ENCODE results near the gene CELSR2. TPM values are rescaled to one million over a fixed set of nuclear protein-coding genes. Genes with fewer than 3 reads are reported as not detected.
"Not testable (repeated sequence)": the region's sequence is repeated elsewhere in the genome, so short reads cannot be mapped to it uniquely, and the experiment has no call there.

Gene CELSR2
- total RNA-seq, 4 donors from 2014 or later, result 0.26 to 9.6 (median 5.4) TPM

- peaks cover 4 to 7% of the 10 kb centered on the region in 2 donors for H3K4me1 ChIP-seq
- H3K9me3 ChIP-seq, result no peaks in the 10 kb centered on the region
- H3K4me3 ChIP-seq, result peak overlapping the region in 1 of 2 donors; percentile 53
- intact Hi-C loops (cut with DNase I; ENCODE audit: low total_unique reads), result loop anchor here (2.0 kb wide), 1 partner anchor 115 kb away; the partner anchor contains the start of gene SORT1
- H3K36me3 ChIP-seq, result no peaks in the 10 kb centered on the region
- H3K27me3 ChIP-seq, result no peaks in the 10 kb centered on the region
- TF ChIP-seq POLR2A (IDR thresholded peaks at IDR 0.05), result no peak
- TF ChIP-seq, protein P1, sequence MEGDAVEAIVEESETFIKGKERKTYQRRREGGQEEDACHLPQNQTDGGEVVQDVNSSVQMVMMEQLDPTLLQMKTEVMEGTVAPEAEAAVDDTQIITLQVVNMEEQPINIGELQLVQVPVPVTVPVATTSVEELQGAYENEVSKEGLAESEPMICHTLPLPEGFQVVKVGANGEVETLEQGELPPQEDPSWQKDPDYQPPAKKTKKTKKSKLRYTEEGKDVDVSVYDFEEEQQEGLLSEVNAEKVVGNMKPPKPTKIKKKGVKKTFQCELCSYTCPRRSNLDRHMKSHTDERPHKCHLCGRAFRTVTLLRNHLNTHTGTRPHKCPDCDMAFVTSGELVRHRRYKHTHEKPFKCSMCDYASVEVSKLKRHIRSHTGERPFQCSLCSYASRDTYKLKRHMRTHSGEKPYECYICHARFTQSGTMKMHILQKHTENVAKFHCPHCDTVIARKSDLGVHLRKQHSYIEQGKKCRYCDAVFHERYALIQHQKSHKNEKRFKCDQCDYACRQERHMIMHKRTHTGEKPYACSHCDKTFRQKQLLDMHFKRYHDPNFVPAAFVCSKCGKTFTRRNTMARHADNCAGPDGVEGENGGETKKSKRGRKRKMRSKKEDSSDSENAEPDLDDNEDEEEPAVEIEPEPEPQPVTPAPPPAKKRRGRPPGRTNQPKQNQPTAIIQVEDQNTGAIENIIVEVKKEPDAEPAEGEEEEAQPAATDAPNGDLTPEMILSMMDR (IDR thresholded peaks at IDR 0.05), result no peak
- peak in 1 of 2 donors; percentile 14 for DNase-seq
- H3K27ac ChIP-seq, result no peak overlapping the region
Observed at GRCh38 chr1:109281680-109282496, 32.5 kb downstream of the CELSR2 start.

DNA sequence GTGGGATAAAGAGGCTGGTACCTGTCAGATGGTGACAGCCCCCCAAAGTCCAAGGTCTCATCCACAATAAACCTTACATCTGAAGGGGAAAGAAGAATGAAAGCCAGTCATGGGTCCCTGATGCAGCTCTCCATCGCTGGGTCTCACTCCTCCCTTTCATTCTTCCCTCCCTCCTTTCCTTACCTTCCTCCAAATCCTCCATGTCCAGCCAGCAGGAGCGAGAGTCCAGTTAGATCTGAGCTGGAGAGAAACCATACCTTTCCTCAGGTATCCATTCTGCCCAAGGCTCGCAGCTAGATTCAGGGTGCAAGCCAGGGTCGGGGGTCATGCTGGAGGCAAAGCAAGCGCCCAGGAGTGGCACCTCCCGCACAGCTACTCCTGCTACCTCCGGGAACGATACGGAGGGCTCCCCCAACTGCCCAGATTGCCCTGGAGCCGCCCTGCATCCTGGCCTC lies 33.2 kb downstream of the CELSR2 start:
- Histone ChIP-seq H3K9me3 (no peaks in the 10 kb centered on the region), H3K36me3 (no peaks in the 10 kb centered on the region), H3K27me3 (no peaks in the 10 kb centered on the region), H3K27ac (peak overlapping the region; percentile 66 to 86), H3K4me3 (peak overlapping the region; percentile 36 to 53), H3K4me1 (peaks cover 4 to 7% of the 10 kb centered on the region in 2 donors)
- DNase-seq, result peak in 1 of 2 donors; percentile 34
- TF ChIP-seq POLR2A (IDR thresholded peaks at IDR 0.05), result no peak
- TF ChIP-seq, protein P1 (IDR thresholded peaks at IDR 0.05), result no peak
- intact Hi-C loops (cut with DNase I; ENCODE audit: low total_unique reads), result loop anchor here (2.0 kb wide), 1 partner anchor 114 kb away; the partner anchor contains the start of gene SORT1

- Histone ChIP-seq H3K27ac (peak within 1 kb of the TSS; percentile 66 to 86), H3K4me3 (peak within 1 kb of the TSS; percentile 36 to 53), H3K9me3 (no peaks in the 10 kb centered on the region), H3K27me3 (no peaks in the 10 kb centered on the region), H3K4me1 (peaks cover 4 to 7% of the 10 kb centered on the region in 2 donors), H3K36me3 (no peaks in the 10 kb centered on the region)
- peak; percentile 65 to 78 for TF ChIP-seq POLR2A (IDR thresholded peaks at IDR 0.05)
- TF ChIP-seq, protein P1 (IDR thresholded peaks at IDR 0.05), result peak; percentile 38 to 62 (median 58)
- peak; percentile 96 to 97 for DNase-seq
- intact Hi-C loops (cut with DNase I; ENCODE audit: low total_unique reads), result loop anchor here (2.0 kb wide), 1 partner anchor 114 kb away; the partner anchor contains the start of gene SORT1
Observed at GRCh38 chr1:109282952-109283747, 33.8 kb downstream of the CELSR2 start, which contains the start of gene PSRC1. PSRC1 (minus strand) TSS chr1:109283145.

DNA sequence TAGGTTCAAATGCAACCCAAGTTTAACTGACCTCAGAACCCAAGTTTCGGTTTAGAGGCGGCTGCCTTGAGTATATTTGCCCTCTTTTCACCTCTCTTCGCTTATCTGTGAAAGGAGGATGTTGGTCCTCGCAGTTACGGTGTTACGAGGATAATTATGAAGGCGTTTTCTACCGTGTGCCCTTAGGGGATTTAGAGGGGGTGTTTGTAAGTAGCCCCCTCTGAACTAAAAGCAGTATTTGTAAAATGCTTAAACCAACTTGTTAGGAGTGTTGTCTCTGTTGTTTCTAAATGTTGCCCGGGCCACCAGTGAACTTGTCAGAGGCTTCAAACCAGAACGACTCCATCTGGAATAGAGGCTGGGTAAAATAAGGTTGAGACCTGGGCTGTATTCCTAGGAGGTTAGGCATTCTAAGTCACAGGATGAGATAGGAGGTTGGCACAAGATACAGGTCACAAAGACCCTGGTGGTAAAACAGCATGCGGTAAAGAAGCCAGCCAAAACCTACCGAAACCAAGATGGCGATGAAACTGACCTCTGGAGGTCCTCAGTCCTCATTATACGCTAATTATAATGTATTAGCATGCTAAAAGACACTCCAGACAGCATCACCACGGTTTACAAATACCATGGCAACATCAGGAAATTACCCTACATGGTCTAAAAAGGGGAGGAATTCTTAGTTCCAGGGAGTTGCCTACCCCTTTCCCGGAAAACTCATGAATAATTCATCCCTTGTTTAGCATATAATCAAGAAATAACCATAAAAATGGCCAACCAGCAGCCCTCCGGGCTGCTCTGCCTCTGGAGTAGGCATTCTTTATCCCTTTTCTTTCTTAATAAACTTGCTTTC lies 34.6 kb downstream of the CELSR2 start:
- H3K27me3 ChIP-seq, result no peaks in the 10 kb centered on the region
- no peak for DNase-seq
- intact Hi-C loops (cut with DNase I; ENCODE audit: low total_unique reads), result loop anchor here (2.0 kb wide), 1 partner anchor 113 kb away; the partner anchor contains the start of gene SORT1

DNA sequence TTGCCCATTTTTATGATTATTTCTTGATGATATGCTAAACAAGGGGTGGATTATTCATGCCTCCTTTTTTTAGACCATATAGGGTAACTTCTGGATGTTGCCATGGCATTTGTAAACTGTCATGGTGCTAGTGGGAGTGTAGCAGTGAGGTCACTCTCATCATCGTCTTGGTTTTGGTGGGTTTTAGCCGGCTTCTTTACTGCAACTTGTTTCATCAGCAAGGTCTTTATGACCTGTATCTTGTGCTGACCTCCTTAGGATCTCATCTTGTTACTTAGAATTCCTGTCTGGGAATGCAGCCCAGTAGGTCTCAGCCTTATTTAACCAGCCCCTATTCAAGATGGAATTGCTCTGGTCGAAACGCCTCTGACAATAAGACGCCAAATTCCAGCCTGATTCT lies 37.4 kb downstream of the CELSR2 start:
- intact Hi-C loops (cut with DNase I; ENCODE audit: low total_unique reads); H3K4me1 ChIP-seq; H3K27me3 ChIP-seq; H3K36me3 ChIP-seq; H3K27ac ChIP-seq; H3K9me3 ChIP-seq; DNase-seq; H3K4me3 ChIP-seq: not testable (repeated sequence)

More for the DNA sequence above, 34.6 kb downstream of the CELSR2 start:
- Histone ChIP-seq H3K4me3 (peak overlapping the region; percentile 36 to 53), H3K9me3 (no peaks in the 10 kb centered on the region), H3K27ac (peak overlapping the region; percentile 66 to 86), H3K36me3 (no peaks in the 10 kb centered on the region), H3K4me1 (peaks cover 4 to 7% of the 10 kb centered on the region in 2 donors)
- TF ChIP-seq POLR2A (IDR thresholded peaks at IDR 0.05), result no peak
- TF ChIP-seq, protein P1 (IDR thresholded peaks at IDR 0.05), result no peak

All from uterus (tissue), 4 donors.